Kidney (tissue), 14 donors: Measurements from ENCODE around the gene AKAP1. TPM values are rescaled to one million over a fixed set of nuclear protein-coding genes. Genes with fewer than 3 reads are reported as not detected.
A peak's percentile ranks its signal among the peaks of the same experiment; 100 is the strongest.

Experiments used
- DNase-seq, 5 donors: peaks; one replicate each; pipeline ENCODE4 v3.0.0-alpha.2; 2013 to 2020
- FAIRE-seq: peaks from 2 replicates; lab custom pipeline; 2012; peaks lifted over from hg19 to GRCh38; lab: Jason Lieb, UNC
- H3K27ac ChIP-seq, 2 donors: one replicate each; pipeline ENCODE4 v1.7.0; 2013; ENCODE audit warnings: low read depth in 2 of 2, low read length in 2 of 2, inconsistent platforms in 1 of 2
- H3K27me3 ChIP-seq: one replicate; pipeline ENCODE4 v1.7.1; 2013; ENCODE audit warnings: low read length, inconsistent platforms; ENCODE audit not compliant: control insufficient read depth, insufficient read depth
- H3K36me3 ChIP-seq, 3 donors: one replicate each; pipeline versions ENCODE4 v1.7.0 to v1.7.1; 2013; ENCODE audit warnings: low read length in 3 of 3, control low read depth in 1 of 3, inconsistent platforms in 1 of 3; ENCODE audit not compliant: insufficient read depth in 3 of 3, control insufficient read depth in 2 of 3
- H3K4me1 ChIP-seq, 3 donors: one replicate each; pipeline versions ENCODE4 v1.7.0 to v1.7.1; 2013; ENCODE audit warnings: low read length in 3 of 3, inconsistent platforms in 1 of 3, low read depth in 1 of 3; ENCODE audit not compliant: control insufficient read depth in 2 of 3, insufficient read depth in 2 of 3
- H3K4me3 ChIP-seq, 3 donors: one replicate each; pipeline versions ENCODE4 v1.7.0 to v1.8.1; 2013; ENCODE audit warnings: low read length in 3 of 3, control low read depth in 1 of 3, inconsistent platforms in 1 of 3
- H3K9ac ChIP-seq, 3 donors: one replicate each; pipeline versions ENCODE4 v1.7.0 to v1.7.1; 2013; ENCODE audit warnings: low read length in 3 of 3, control low read depth in 1 of 3, inconsistent platforms in 1 of 3
- H3K9me3 ChIP-seq, 3 donors: one replicate each; pipeline versions ENCODE4 v1.7.0 to v1.7.1; 2013; ENCODE audit warnings: low read length in 3 of 3, control low read depth in 1 of 3, inconsistent platforms in 1 of 3; ENCODE audit not compliant: control insufficient read depth in 2 of 3, insufficient read depth in 1 of 3
- CTCF ChIP-seq: IDR thresholded peaks from 3 replicates; pipeline ENCODE4 v1.5.1; 2012; ENCODE audit warnings: mild to moderate bottlenecking, moderate library complexity, borderline replicate concordance; ENCODE audit not compliant: insufficient read depth; ENCODE audit errors: extremely low read depth
- intact Hi-C: fragments of 100-400 bp; cut with DNase I; formaldehyde crosslinking; loops from one replicate; pipeline ENCODE4 v1.11.1; 2022
- polyA plus RNA-seq: library from polyadenylated mRNA; stranded (reverse); fragments of 350-450 nt; fragmentation: Illumina TruSeq; extraction: RNeasy Lipid Tissue Mini Kit (QIAGEN cat#74804); gene quantifications from one replicate; pipeline ENCODE4 v1.2.3, GENCODE V29; 2014; ENCODE audit warnings: low read depth, low replicate concordance; ENCODE audit not compliant: insufficient read depth
- total RNA-seq: library from RNA; stranded (reverse); fragmentation: NEBNext Ultra II Directional; extraction: Animal tissue kit (Norgen Biotek cat#: 25700); gene quantifications from one replicate; pipeline ENCODE4 v1.2.1, GENCODE V29; 2021
- donor health status: control.
- donor health status: control.
- donor health status: control.
- donor health status: control.
- donor health status: control.
- donor health status: DM: yes; HTN: yes; CAD: no.
- donor health status: Normal renal cell carcinoma (clear cell type).

Gene AKAP1
- total and polyA plus RNA-seq, 2 donors from 2014 or later: 24.6 to 46.8 TPM

- H3K4me3 ChIP-seq: no peak overlapping the region
- FAIRE-seq (no peak), DNase-seq (peak in 4 of 5 donors; percentile 61 to 80 (median 66))
- no peaks in the 10 kb centered on the region for H3K9me3 ChIP-seq
- no peaks in the 10 kb centered on the region for H3K4me1 ChIP-seq
- no peaks in the 10 kb centered on the region for H3K27me3 ChIP-seq
- peaks cover 0 to 50% (median 27%) of the 10 kb centered on the region in 3 donors for H3K36me3 ChIP-seq
- peak; percentile 26 for TF ChIP-seq CTCF
- no peak overlapping the region for H3K27ac ChIP-seq
- H3K9ac ChIP-seq: no peak overlapping the region
- intact Hi-C loops: loop anchor here (10.0 kb wide), 1 partner anchor 713 kb away; no protein-coding TSS in a partner anchor
These were observed 36.4 kb downstream of the AKAP1 start for GRCh38 chr17:57121308-57122042.

- FAIRE-seq (no peak), DNase-seq (no peak)
- Histone ChIP-seq H3K4me1 (no peaks in the 10 kb centered on the region), H3K27ac (no peak overlapping the region), H3K27me3 (no peaks in the 10 kb centered on the region), H3K36me3 (peaks cover 0 to 24% (median 10%) of the 10 kb centered on the region in 3 donors), H3K9ac (no peak overlapping the region), H3K9me3 (no peaks in the 10 kb centered on the region), H3K4me3 (no peak overlapping the region)
- intact Hi-C loops: loop anchor here (10.0 kb wide), 1 partner anchor 711 kb away; no protein-coding TSS in a partner anchor
- no peak for TF ChIP-seq CTCF
These were observed 39.0 kb downstream of the AKAP1 start for GRCh38 chr17:57124053-57124452.

DNA sequence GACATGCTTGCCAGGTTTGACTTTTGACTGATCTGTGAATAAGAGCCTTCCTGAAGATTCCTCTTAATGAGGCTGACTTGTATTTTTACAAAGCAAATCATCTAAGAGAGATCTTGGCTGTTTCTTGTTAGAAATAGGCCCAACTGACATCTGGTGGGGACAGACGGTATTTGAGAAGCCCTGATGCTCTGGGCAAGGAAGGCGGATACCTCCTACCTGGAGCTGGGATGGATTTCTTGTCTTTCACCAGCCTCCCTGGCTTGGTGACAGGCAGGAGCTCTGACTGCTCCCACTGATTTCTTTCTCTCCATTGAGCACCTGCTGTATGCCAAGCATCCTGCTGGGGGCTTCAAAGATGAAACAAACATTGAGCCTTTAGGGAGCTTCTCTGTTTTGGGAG is 40.4 kb downstream of the AKAP1 start:
- FAIRE-seq (no peak), DNase-seq (no peak)
- H3K27ac ChIP-seq: no peak overlapping the region
- H3K9me3 ChIP-seq: no peaks in the 10 kb centered on the region
- no peaks in the 10 kb centered on the region for H3K4me1 ChIP-seq
- H3K36me3 ChIP-seq: peaks cover 0 to 18% (median 10%) of the 10 kb centered on the region in 3 donors
- intact Hi-C loops: loop anchor here (10.0 kb wide), 1 partner anchor 709 kb away; no protein-coding TSS in a partner anchor
- no peaks in the 10 kb centered on the region for H3K27me3 ChIP-seq
- TF ChIP-seq CTCF: no peak
- H3K4me3 ChIP-seq: no peak overlapping the region
- no peak overlapping the region for H3K9ac ChIP-seq
